HuH-7.5 (cell line): ENCODE measurements around the gene AGBL4.

Experiments
- DNase-seq: peaks from one replicate; pipeline ENCODE4 v3.0.0; 2011; ENCODE audit warnings: low spot score

The AGBL4 gene

GRCh38 chr1:49694251-49694827 lies 329.4 kb downstream of the AGBL4 start:
- DNase-seq: no peak

GRCh38 chr1:49686107-49686506 lies 337.6 kb downstream of the AGBL4 start:
- no peak for DNase-seq

- no peak for DNase-seq
Measured at GRCh38 chr1:49677706-49678105, 346.0 kb downstream of the AGBL4 start.

GRCh38 chr1:49651136-49651535 lies 372.6 kb downstream of the AGBL4 start:
- no peak for DNase-seq

GRCh38 chr1:49630156-49630555 lies 393.6 kb downstream of the AGBL4 start:
- DNase-seq: no peak

- no peak for DNase-seq
Measured at GRCh38 chr1:49627781-49628180, 396.0 kb downstream of the AGBL4 start.

- no peak for DNase-seq
Measured at GRCh38 chr1:49626472-49626871, 397.3 kb downstream of the AGBL4 start.

GRCh38 chr1:49622877-49623276 lies 400.9 kb downstream of the AGBL4 start:
- DNase-seq: no peak

- no peak for DNase-seq
Measured at GRCh38 chr1:49606082-49606481, 417.7 kb downstream of the AGBL4 start.

- no peak for DNase-seq
Measured at GRCh38 chr1:49597436-49597835, 426.3 kb downstream of the AGBL4 start.

GRCh38 chr1:49576327-49576901 lies 447.3 kb downstream of the AGBL4 start:
- no peak for DNase-seq

- no peak for DNase-seq
Measured at GRCh38 chr1:49556676-49557234, 467.0 kb downstream of the AGBL4 start.

- DNase-seq: no peak
Measured at GRCh38 chr1:49552101-49552500, 471.7 kb downstream of the AGBL4 start.

GRCh38 chr1:49544615-49545014 lies 479.1 kb downstream of the AGBL4 start:
- no peak for DNase-seq

- no peak for DNase-seq
Measured at GRCh38 chr1:49541096-49541752, 482.5 kb downstream of the AGBL4 start.

- DNase-seq: no peak
Measured at GRCh38 chr1:49527606-49528305, 496.0 kb downstream of the AGBL4 start.

- no peak for DNase-seq
Measured at GRCh38 chr1:49526672-49527071, 497.1 kb downstream of the AGBL4 start.

GRCh38 chr1:49523764-49524163 lies 500.0 kb downstream of the AGBL4 start:
- no peak for DNase-seq

GRCh38 chr1:49466961-49467360 lies 556.8 kb downstream of the AGBL4 start:
- no peak for DNase-seq

- DNase-seq: no peak
Measured at GRCh38 chr1:49465486-49466185, 558.1 kb downstream of the AGBL4 start.

- DNase-seq: no peak
Measured at GRCh38 chr1:49448200-49448599, 575.6 kb downstream of the AGBL4 start.

GRCh38 chr1:49436865-49437264 lies 586.9 kb downstream of the AGBL4 start:
- DNase-seq: no peak
